ENCODE data around the gene HBG1.
"Not testable (repeated sequence)": the region's sequence is repeated elsewhere in the genome, so short reads cannot be mapped to it uniquely, and the experiment has no call there.

The HBG1 gene

GRCh38 chr11:5249807-5250396 is at the start of gene HBG1:
TSS of gene HBG1 (minus strand) at chr11:5249857. CDS start at chr11:5249804, 53 bp downstream.
- DNase-seq (ENCODE audit: low spot score): not testable (repeated sequence)

- DNase-seq (ENCODE audit: low spot score): no peak
Measured at GRCh38 chr11:5298451-5298850, 48.8 kb upstream of the HBG1 start.

- DNase-seq (ENCODE audit: low spot score): no peak
Measured at GRCh38 chr11:5297721-5298323, 48.2 kb upstream of the HBG1 start.

GRCh38 chr11:5294342-5294995 is 44.8 kb upstream of the HBG1 start:
- DNase-seq (ENCODE audit: low spot score): not testable (repeated sequence)

- DNase-seq (ENCODE audit: low spot score): no peak
Measured at GRCh38 chr11:5293028-5293427, 43.4 kb upstream of the HBG1 start.

GRCh38 chr11:5291207-5291838 is 41.7 kb upstream of the HBG1 start:
- DNase-seq (ENCODE audit: low spot score): peak; percentile 27

- no peak for DNase-seq (ENCODE audit: low spot score)
Measured at GRCh38 chr11:5290106-5290505, 40.4 kb upstream of the HBG1 start.

- DNase-seq (ENCODE audit: low spot score): no peak
Measured at GRCh38 chr11:5289696-5290095, 40.0 kb upstream of the HBG1 start.

- DNase-seq (ENCODE audit: low spot score): no peak
Measured at GRCh38 chr11:5288906-5289550, 39.4 kb upstream of the HBG1 start.

- no peak for DNase-seq (ENCODE audit: low spot score)
Measured at GRCh38 chr11:5288108-5288905, 38.6 kb upstream of the HBG1 start.

- DNase-seq (ENCODE audit: low spot score): no peak
Measured at GRCh38 chr11:5286901-5287300, 37.2 kb upstream of the HBG1 start.

GRCh38 chr11:5286351-5286750 is 36.7 kb upstream of the HBG1 start:
- no peak for DNase-seq (ENCODE audit: low spot score)

- peak; percentile 15 for DNase-seq (ENCODE audit: low spot score)
Measured at GRCh38 chr11:5285703-5286340, 36.2 kb upstream of the HBG1 start.

- no peak for DNase-seq (ENCODE audit: low spot score)
Measured at GRCh38 chr11:5284637-5285036, 35.0 kb upstream of the HBG1 start.

GRCh38 chr11:5283882-5284281 is 34.2 kb upstream of the HBG1 start:
- DNase-seq (ENCODE audit: low spot score): no peak

- no peak for DNase-seq (ENCODE audit: low spot score)
Measured at GRCh38 chr11:5283086-5283485, 33.4 kb upstream of the HBG1 start.

- no peak for DNase-seq (ENCODE audit: low spot score)
Measured at GRCh38 chr11:5282628-5283027, 33.0 kb upstream of the HBG1 start.

- no peak for DNase-seq (ENCODE audit: low spot score)
Measured at GRCh38 chr11:5281596-5281995, 31.9 kb upstream of the HBG1 start.

- DNase-seq (ENCODE audit: low spot score): peak; percentile 93
Measured at GRCh38 chr11:5280582-5281102, 31.0 kb upstream of the HBG1 start.

GRCh38 chr11:5279471-5280090 is 29.9 kb upstream of the HBG1 start:
- no peak for DNase-seq (ENCODE audit: low spot score)
